BLaER1 (cell line): Measurements from ENCODE around the gene RNF220.

Source experiments
- H3K27ac ChIP-seq: shearing (Covaris generic); formaldehyde crosslinking; 2 replicates; pipeline ENCODE4 v1.8.1; 2022
- H3K27me3 ChIP-seq: shearing (Covaris generic); formaldehyde crosslinking; 2 replicates; pipeline ENCODE4 v1.8.1; 2022
- H3K36me3 ChIP-seq: shearing (Covaris generic); formaldehyde crosslinking; 2 replicates; pipeline ENCODE4 v1.8.1; 2022
- H3K4me1 ChIP-seq: shearing (Covaris generic); formaldehyde crosslinking; 2 replicates; pipeline ENCODE4 v1.8.1; 2022
- H3K4me2 ChIP-seq: shearing (Covaris generic); formaldehyde crosslinking; 2 replicates; pipeline ENCODE4 v1.8.1; 2022
- H3K4me3 ChIP-seq: shearing (Covaris generic); formaldehyde crosslinking; 2 replicates; pipeline ENCODE4 v1.8.1; 2022
- H3K9ac ChIP-seq: shearing (Covaris generic); formaldehyde crosslinking; 2 replicates; pipeline ENCODE4 v1.8.1; 2022
- H3K9me3 ChIP-seq: shearing (Covaris generic); formaldehyde crosslinking; 2 replicates; pipeline ENCODE4 v1.8.1; 2022
- H4K20me1 ChIP-seq: shearing (Covaris generic); formaldehyde crosslinking; 2 replicates; pipeline ENCODE4 v1.8.1; 2022
- Cebpa-rat ChIP-seq: shearing (Covaris generic); IDR thresholded peaks from 2 replicates; pipeline ENCODE4 v1.8.1; 2022

Gene RNF220

DNA sequence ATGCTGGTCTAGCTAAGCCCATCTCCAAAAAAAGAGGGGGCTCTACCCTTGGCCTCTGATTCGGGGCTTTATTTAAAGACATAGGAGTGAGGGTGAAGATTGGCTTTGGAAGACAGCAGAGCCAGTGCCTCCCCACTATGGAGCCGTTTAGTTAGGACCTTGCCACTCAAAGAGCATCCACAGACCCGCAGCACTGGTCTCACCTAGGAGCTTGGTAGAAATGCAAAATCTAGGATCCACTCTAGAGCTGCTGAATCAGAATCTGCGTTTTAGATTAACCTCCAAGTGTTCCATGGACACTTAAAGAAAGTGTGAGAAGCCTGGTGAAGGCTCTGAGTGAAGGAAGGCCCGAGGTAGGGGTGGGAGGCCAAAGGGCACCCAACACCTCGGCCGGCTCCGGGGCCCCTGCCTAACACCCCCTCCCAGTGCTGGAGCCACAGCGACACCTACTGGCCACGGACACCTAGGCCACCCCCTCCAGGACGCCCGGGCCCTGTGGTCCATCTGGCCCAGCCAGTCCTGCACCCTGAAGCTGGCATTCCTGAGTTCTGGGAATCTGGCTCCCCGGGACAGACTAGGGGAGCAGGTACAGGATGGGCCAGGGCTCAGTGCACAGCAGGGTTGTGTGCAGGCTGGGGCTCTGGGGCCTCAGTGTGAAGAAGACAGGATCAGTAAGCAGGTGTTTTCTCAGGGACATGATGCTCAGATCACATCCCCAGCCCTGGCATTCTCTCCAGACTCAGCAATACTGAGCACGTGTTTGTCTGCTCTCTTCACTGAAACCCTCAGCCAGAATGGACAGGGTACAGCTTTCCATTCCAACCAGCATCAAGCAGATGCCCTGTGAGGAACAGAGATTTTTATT, 190.0 kb downstream of the RNF220 start:
- no peaks in the 10 kb centered on the region for H3K27me3 ChIP-seq
- H3K4me2 ChIP-seq: no peak overlapping the region
- H3K9ac ChIP-seq: no peak overlapping the region
- H4K20me1 ChIP-seq: no peaks in the 10 kb centered on the region
- H3K9me3 ChIP-seq: no peaks in the 10 kb centered on the region
- TF ChIP-seq Cebpa-rat: no peak
- no peak overlapping the region for H3K4me3 ChIP-seq
- no peaks in the 10 kb centered on the region for H3K36me3 ChIP-seq
- H3K27ac ChIP-seq: no peak overlapping the region
- no peaks in the 10 kb centered on the region for H3K4me1 ChIP-seq

DNA sequence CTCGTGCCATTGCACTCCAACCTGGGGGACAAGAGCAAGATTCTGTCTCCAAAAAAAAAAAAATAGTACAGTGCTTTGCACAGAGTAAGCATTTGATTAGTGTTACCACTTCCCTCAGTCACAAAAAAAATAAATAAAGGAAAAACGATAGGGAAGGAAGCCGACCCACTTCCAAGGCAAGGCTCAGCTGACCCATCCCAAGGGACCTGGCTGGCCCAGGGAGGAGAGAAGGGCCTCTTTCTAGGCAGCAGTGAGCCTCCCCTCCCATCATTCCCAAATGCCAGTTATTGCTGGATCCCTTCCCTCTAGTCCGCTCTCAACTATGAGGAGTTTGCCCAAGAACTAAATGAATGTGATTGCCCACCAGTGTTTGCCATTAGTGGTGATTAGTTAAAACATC, 191.5 kb downstream of the RNF220 start:
- H4K20me1 ChIP-seq: no peaks in the 10 kb centered on the region
- no peak overlapping the region for H3K9ac ChIP-seq
- no peak overlapping the region for H3K4me2 ChIP-seq
- no peaks in the 10 kb centered on the region for H3K9me3 ChIP-seq
- H3K4me1 ChIP-seq: no peaks in the 10 kb centered on the region
- no peak for TF ChIP-seq Cebpa-rat
- no peaks in the 10 kb centered on the region for H3K36me3 ChIP-seq
- H3K27me3 ChIP-seq: no peaks in the 10 kb centered on the region
- H3K27ac ChIP-seq: no peak overlapping the region
- no peak overlapping the region for H3K4me3 ChIP-seq

- Histone ChIP-seq H3K27ac (no peak overlapping the region), H3K4me1 (no peaks in the 10 kb centered on the region), H3K9ac (no peak overlapping the region), H4K20me1 (no peaks in the 10 kb centered on the region), H3K36me3 (no peaks in the 10 kb centered on the region), H3K4me2 (no peak overlapping the region), H3K9me3 (no peaks in the 10 kb centered on the region), H3K27me3 (no peaks in the 10 kb centered on the region), H3K4me3 (no peak overlapping the region)
- TF ChIP-seq Cebpa-rat: no peak
Observed at GRCh38 chr1:44598167-44598566, 193.1 kb downstream of the RNF220 start.

GRCh38 chr1:44602634-44603628, 197.9 kb downstream of the RNF220 start:
- TF ChIP-seq Cebpa-rat: no peak
- Histone ChIP-seq H3K4me1 (no peaks in the 10 kb centered on the region), H3K9ac (no peak overlapping the region), H3K36me3 (no peaks in the 10 kb centered on the region), H3K9me3 (no peaks in the 10 kb centered on the region), H4K20me1 (no peaks in the 10 kb centered on the region), H3K4me3 (no peak overlapping the region), H3K27me3 (no peaks in the 10 kb centered on the region), H3K4me2 (no peak overlapping the region), H3K27ac (no peak overlapping the region)

GRCh38 chr1:44603718-44604117, 198.7 kb downstream of the RNF220 start:
- no peaks in the 10 kb centered on the region for H4K20me1 ChIP-seq
- no peaks in the 10 kb centered on the region for H3K27me3 ChIP-seq
- H3K27ac ChIP-seq: no peak overlapping the region
- no peaks in the 10 kb centered on the region for H3K4me1 ChIP-seq
- H3K4me3 ChIP-seq: no peak overlapping the region
- H3K36me3 ChIP-seq: no peaks in the 10 kb centered on the region
- no peak overlapping the region for H3K4me2 ChIP-seq
- no peak overlapping the region for H3K9ac ChIP-seq
- no peaks in the 10 kb centered on the region for H3K9me3 ChIP-seq
- TF ChIP-seq Cebpa-rat: no peak

DNA sequence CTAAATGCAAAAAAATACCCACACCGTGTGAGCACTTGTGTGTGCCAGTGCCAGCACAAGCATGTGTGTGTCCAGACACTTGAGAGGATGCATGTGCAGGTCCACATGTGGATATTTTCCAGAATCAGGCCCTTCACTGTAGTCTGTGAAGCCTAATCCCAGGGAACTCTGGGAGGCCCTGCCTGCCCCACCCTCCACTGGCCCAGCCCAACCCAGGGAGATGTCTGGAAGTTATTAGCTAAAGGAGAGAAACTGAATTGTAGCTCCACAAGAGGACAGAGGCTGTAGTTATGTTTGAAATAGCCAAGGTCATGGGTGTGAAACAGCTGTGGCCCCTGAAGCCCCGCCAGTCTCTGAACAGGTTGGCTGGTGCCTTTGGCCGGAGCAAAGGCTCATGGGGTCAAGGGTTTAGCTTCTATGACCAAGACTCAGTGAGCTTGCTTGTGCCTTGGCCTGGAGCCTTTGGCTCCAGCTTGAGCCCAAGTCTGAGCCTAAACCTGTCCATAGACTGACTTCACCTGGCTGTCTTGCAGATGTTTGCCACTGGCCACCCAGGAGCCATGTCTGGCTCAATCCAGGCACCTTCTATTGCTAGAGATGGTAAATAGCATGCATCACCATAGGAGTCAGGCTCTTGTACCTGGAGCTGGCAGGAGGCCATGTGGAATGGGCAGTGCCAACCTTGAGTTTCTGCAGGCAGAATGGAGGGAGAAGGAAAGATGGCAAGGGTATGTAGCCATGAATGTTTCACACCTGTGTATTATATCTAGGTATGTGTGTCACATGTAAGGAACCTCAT, 199.3 kb downstream of the RNF220 start:
- no peaks in the 10 kb centered on the region for H4K20me1 ChIP-seq
- H3K27me3 ChIP-seq: no peaks in the 10 kb centered on the region
- no peaks in the 10 kb centered on the region for H3K9me3 ChIP-seq
- H3K36me3 ChIP-seq: no peaks in the 10 kb centered on the region
- no peak overlapping the region for H3K9ac ChIP-seq
- no peaks in the 10 kb centered on the region for H3K4me1 ChIP-seq
- no peak overlapping the region for H3K4me3 ChIP-seq
- H3K27ac ChIP-seq: no peak overlapping the region
- TF ChIP-seq Cebpa-rat: no peak
- H3K4me2 ChIP-seq: no peak overlapping the region

GRCh38 chr1:44605914-44606615, 201.0 kb downstream of the RNF220 start:
- Histone ChIP-seq H3K36me3 (no peaks in the 10 kb centered on the region), H3K4me2 (no peak overlapping the region), H3K4me1 (no peaks in the 10 kb centered on the region), H3K9ac (no peak overlapping the region), H3K27ac (no peak overlapping the region), H3K27me3 (no peaks in the 10 kb centered on the region), H3K9me3 (no peaks in the 10 kb centered on the region), H4K20me1 (no peaks in the 10 kb centered on the region), H3K4me3 (no peak overlapping the region)
- TF ChIP-seq Cebpa-rat: no peak

GRCh38 chr1:44606701-44607281, 201.7 kb downstream of the RNF220 start:
- no peaks in the 10 kb centered on the region for H3K4me1 ChIP-seq
- H4K20me1 ChIP-seq: no peaks in the 10 kb centered on the region
- no peak overlapping the region for H3K27ac ChIP-seq
- TF ChIP-seq Cebpa-rat: no peak
- no peaks in the 10 kb centered on the region for H3K9me3 ChIP-seq
- no peak overlapping the region for H3K4me3 ChIP-seq
- no peaks in the 10 kb centered on the region for H3K36me3 ChIP-seq
- no peaks in the 10 kb centered on the region for H3K27me3 ChIP-seq
- H3K9ac ChIP-seq: no peak overlapping the region
- H3K4me2 ChIP-seq: no peak overlapping the region

- Histone ChIP-seq H3K9ac (no peak overlapping the region), H3K27ac (no peak overlapping the region), H3K4me3 (no peak overlapping the region), H3K27me3 (no peaks in the 10 kb centered on the region), H4K20me1 (no peaks in the 10 kb centered on the region), H3K4me1 (no peaks in the 10 kb centered on the region), H3K9me3 (no peaks in the 10 kb centered on the region), H3K36me3 (no peaks in the 10 kb centered on the region), H3K4me2 (no peak overlapping the region)
- TF ChIP-seq Cebpa-rat: no peak
Observed at GRCh38 chr1:44608141-44608540, 203.1 kb downstream of the RNF220 start.
